Raji (cell line): ENCODE data around the gene TCHHL1.

ENCODE experiments used
- POLR2A ChIP-seq: IDR thresholded peaks from 2 replicates; pipeline ENCODE4 v1.6.1; 2011; ENCODE audit warnings: low read depth, low read length, control low read depth; ENCODE audit not compliant: insufficient read depth

Gene TCHHL1

GRCh38 chr1:152089014-152089674 lies at the start of gene TCHHL1:
TCHHL1 (minus strand) TSS chr1:152089064; CDS start chr1:152088143, 921 bp downstream.
- no peak for TF ChIP-seq POLR2A

GRCh38 chr1:152137215-152137614 lies 48.4 kb upstream of the TCHHL1 start:
- TF ChIP-seq POLR2A, result no peak

GRCh38 chr1:152130186-152130585 lies 41.3 kb upstream of the TCHHL1 start:
- TF ChIP-seq POLR2A, result no peak

- no peak for TF ChIP-seq POLR2A
Measured at GRCh38 chr1:152127673-152128072, 38.8 kb upstream of the TCHHL1 start.

DNA sequence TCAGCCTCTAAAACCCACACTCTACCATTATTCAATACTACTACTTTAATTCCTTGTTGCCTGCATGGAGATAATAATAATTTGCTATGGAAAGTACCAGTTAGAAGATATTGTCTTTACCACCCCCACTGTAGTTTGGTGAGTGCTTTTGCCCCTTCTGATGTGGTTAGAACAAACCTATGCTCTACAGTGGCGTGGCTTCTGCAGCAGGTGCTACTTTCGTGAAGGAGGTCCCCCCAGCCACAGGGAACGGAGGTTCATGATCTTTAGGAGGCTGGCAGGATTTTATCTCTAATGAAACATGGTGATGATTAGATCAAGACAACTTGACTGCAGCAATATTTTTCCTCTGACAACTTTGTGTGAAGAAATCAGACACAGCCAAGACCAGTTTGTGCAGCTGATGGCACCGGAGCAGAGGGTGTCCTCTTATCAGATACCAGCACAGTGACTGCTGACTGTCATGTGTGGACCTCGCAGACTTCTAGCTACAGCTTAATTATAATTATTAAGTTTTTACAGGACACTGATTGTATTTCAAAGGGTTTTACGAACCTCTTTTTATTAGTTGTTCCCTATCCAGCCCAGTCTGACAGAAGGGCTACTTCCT lies 37.1 kb upstream of the TCHHL1 start:
- no peak for TF ChIP-seq POLR2A

GRCh38 chr1:152118915-152119314 lies 30.1 kb upstream of the TCHHL1 start:
- no peak for TF ChIP-seq POLR2A

- TF ChIP-seq POLR2A, result no peak
Measured at GRCh38 chr1:152115344-152115743, 26.5 kb upstream of the TCHHL1 start, which contains the start of gene TCHH. TCHH (minus strand) TSS chr1:152115444; CDS start chr1:152114080, 1,364 bp downstream.

DNA sequence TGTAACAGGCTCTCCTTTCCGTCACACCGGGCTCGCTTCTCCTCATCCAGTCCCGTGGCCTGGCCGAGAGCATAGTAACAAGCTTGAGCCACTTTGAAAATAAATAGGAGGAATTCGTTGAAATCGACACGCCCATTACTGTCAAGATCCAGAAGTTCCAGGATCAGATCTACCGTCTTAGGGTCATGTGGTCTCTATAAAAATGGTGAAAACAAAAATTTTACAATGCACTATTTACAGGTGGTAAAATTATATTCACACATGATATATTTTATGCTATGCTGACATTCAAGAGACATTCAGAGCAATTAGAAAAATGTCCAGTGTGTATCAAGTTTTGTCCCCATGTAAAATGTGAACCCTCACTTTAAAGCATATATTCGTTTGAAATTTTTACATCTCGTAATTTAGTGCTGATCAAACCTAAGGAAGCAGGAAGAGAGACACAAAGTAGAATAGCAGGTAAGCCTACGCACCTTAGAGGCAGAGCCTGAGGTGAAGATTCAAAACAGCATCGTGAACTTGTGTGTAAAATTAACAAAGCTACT lies 24.1 kb upstream of the TCHHL1 start:
- TF ChIP-seq POLR2A, result no peak

- TF ChIP-seq POLR2A, result no peak
Measured at GRCh38 chr1:152112101-152112884, 23.4 kb upstream of the TCHHL1 start.

DNA sequence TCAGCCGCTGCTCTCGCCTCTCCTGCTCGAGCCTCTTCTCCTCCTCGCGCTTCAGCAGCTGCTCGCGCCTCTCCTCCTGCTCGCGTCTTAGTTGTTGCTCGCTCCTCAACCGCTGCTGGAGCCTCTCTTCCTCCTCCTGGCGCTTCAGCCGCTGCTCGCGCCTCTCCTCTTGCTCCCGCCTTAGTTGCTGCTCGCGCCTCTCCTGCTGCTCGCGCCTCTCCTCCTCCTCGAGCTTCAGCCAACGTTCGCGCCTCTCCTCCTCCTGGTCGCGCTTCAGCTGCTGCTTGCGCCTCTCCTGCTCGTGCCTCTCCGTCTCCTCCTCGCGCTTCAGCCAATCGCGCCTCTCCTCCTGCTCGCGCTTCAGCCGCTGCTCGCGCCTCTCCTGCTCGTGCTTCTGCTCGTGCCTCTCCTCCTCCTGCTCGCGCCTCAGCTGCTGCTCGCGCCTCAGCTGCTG lies 22.7 kb upstream of the TCHHL1 start:
- TF ChIP-seq POLR2A, result no peak

GRCh38 chr1:152110860-152111514 lies 22.1 kb upstream of the TCHHL1 start:
- no peak for TF ChIP-seq POLR2A

- no peak for TF ChIP-seq POLR2A
Measured at GRCh38 chr1:152110365-152110859, 21.5 kb upstream of the TCHHL1 start.

GRCh38 chr1:152109998-152110294 lies 21.1 kb upstream of the TCHHL1 start:
- TF ChIP-seq POLR2A, result no peak

DNA sequence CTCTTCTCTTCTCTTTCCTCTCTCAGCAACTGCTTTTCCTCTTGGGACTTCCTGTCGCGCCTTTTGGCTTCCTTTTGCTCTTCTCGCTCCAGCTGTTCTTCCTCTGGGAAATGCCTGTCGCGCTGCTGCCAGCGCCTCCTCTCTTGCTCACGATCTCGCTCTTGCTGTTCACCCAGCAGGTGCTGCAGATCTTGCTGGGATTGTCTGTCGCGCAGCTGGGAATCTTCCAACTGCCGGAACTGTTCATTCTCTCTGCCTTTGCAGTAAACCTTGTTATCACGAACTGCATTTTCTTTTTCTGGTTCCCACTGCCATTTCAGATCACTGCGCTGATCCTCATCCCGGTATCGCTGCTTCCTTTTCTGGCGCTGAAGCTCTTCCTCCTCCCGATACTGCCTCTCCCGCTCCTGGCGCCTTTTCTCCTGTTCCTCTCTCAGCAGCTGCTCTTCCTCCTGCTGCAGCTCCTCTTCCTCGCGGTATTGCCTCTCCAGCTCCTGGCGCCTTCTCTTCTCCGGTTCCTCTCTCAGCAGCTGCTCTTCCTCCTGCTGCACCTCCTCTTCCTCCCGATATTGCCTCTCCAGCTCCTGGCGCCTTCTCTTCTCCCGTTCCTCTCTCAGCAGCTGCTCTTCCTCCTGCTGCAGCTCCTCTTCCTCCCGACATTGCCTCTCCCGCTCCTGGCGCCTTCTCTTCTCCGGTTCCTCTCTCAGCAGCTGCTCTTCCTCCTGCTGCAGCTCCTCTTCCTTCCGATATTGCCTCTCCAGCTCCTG lies 20.6 kb upstream of the TCHHL1 start:
- TF ChIP-seq POLR2A, result no peak

GRCh38 chr1:152108882-152109222 lies 20.0 kb upstream of the TCHHL1 start:
- TF ChIP-seq POLR2A, result no peak
